Karpas-422 (cell line): ENCODE results near the gene DUSP8. TPM values are rescaled to one million over a fixed set of nuclear protein-coding genes. Genes with fewer than 3 reads are reported as not detected.
"Not testable (repeated sequence)": the region's sequence is repeated elsewhere in the genome, so short reads cannot be mapped to it uniquely, and the experiment has no call there.

ENCODE experiments used
- DNase-seq: peaks from one replicate; pipeline ENCODE4 v3.0.0-alpha.2; 2015
- H2AFZ ChIP-seq: fragments of 200-600 bp; sonication (generic); 2 replicates; pipeline ENCODE4 v1.6.1; 2014; ENCODE audit warnings: antibody characterized with exemption, low read length, mixed read lengths
- H3K27ac ChIP-seq: fragments of 200-600 bp; sonication (generic); 2 replicates; pipeline ENCODE4 v1.5.1; 2014; ENCODE audit warnings: mild to moderate bottlenecking, low read length, moderate library complexity
- H3K27me3 ChIP-seq: fragments of 200-600 bp; sonication (generic); 2 replicates; pipeline ENCODE4 v1.6.1; 2014; ENCODE audit warnings: low read length, mixed read lengths
- H3K36me3 ChIP-seq: fragments of 200-600 bp; sonication (generic); 2 replicates; pipeline ENCODE4 v1.6.1; 2014; ENCODE audit warnings: low read length, mixed read lengths; ENCODE audit not compliant: insufficient read depth
- H3K4me1 ChIP-seq: fragments of 200-600 bp; sonication (generic); 2 replicates; pipeline ENCODE4 v1.6.1; 2014; ENCODE audit warnings: mild to moderate bottlenecking, low read length, mixed read lengths
- H3K4me2 ChIP-seq: fragments of 200-600 bp; sonication (generic); 2 replicates; pipeline ENCODE4 v1.6.1; 2014; ENCODE audit warnings: low read length, low read depth, mild to moderate bottlenecking; ENCODE audit not compliant: poor library complexity, severe bottlenecking
- H3K4me3 ChIP-seq: fragments of 200-600 bp; sonication (generic); 2 replicates; pipeline ENCODE4 v1.5.1; 2014; ENCODE audit warnings: mild to moderate bottlenecking, antibody characterized with exemption, low read length, mixed read lengths
- H3K79me2 ChIP-seq: fragments of 200-600 bp; sonication (generic); 2 replicates; pipeline ENCODE4 v1.6.1; 2014; ENCODE audit warnings: mild to moderate bottlenecking, low read length, mixed read lengths
- H3K9ac ChIP-seq: fragments of 200-600 bp; sonication (generic); 2 replicates; pipeline ENCODE4 v1.6.0; 2014; ENCODE audit warnings: low read length
- H3K9me2 ChIP-seq: fragments of 200-600 bp; sonication (generic), shearing (Covaris generic); replicated peaks from 2 replicates; pipeline ENCODE4 v1.6.0; 2014; ENCODE audit warnings: mild to moderate bottlenecking, low read length, moderate library complexity; ENCODE audit not compliant: insufficient read depth
- H3K9me3 ChIP-seq: fragments of 300-700, 200-600 bp; sonication (generic); 2 replicates; pipeline ENCODE4 v1.6.1; 2014; ENCODE audit warnings: low read length, mixed read lengths
- H4K20me1 ChIP-seq: fragments of 200-600 bp; sonication (generic); 2 replicates; pipeline ENCODE4 v1.6.1; 2014; ENCODE audit warnings: mild to moderate bottlenecking, antibody characterized with exemption, low read length, low read depth; ENCODE audit not compliant: insufficient read depth
- total RNA-seq: library from RNA; depleted of rRNA; stranded (reverse); fragments of >200 nt; shearing (Covaris generic); gene quantifications from 2 replicates; pipeline ENCODE4 v1.2.3, GENCODE V29; 2014; ENCODE audit warnings: low replicate concordance

Gene DUSP8
- total RNA-seq, 1 experiment from 2014 or later, result not detected

- no peak for DNase-seq
- Histone ChIP-seq H3K27me3 (no peaks in the 10 kb centered on the region), H2AFZ (no peak overlapping the region), H3K36me3 (no peaks in the 10 kb centered on the region), H3K9me3 (no peaks in the 10 kb centered on the region), H3K4me1 (peaks cover 5% of the 10 kb centered on the region; the same call in 1 of the 2 replicates), H3K4me2 (no peak overlapping the region), H3K79me2 (no peaks in the 10 kb centered on the region), H3K27ac (no peak overlapping the region), H3K4me3 (no peak overlapping the region), H3K9me2 (no peaks in the 10 kb centered on the region), H4K20me1 (no peaks in the 10 kb centered on the region), H3K9ac (no peak overlapping the region)
Measured at GRCh38 chr11:1581976-1582375, 9.9 kb upstream of the DUSP8 start.

- Histone ChIP-seq H3K4me1 (peaks cover 24% of the 10 kb centered on the region), H3K36me3 (no peaks in the 10 kb centered on the region), H3K9ac (no peak overlapping the region), H4K20me1 (peaks cover 13% of the 10 kb centered on the region), H3K9me2 (no peaks in the 10 kb centered on the region), H3K79me2 (no peaks in the 10 kb centered on the region), H2AFZ (no peak overlapping the region), H3K9me3 (no peaks in the 10 kb centered on the region), H3K27ac (no peak overlapping the region), H3K4me3 (no peak overlapping the region), H3K27me3 (no peaks in the 10 kb centered on the region), H3K4me2 (no peak overlapping the region)
- no peak for DNase-seq
Measured at GRCh38 chr11:1576825-1577224, 4.8 kb upstream of the DUSP8 start.

- not testable (repeated sequence) for H3K36me3 ChIP-seq, DNase-seq, H3K9me3 ChIP-seq, H3K79me2 ChIP-seq, H3K27me3 ChIP-seq, H3K4me2 ChIP-seq, H2AFZ ChIP-seq, H3K27ac ChIP-seq, H3K4me3 ChIP-seq, H3K9me2 ChIP-seq, H3K9ac ChIP-seq
- Histone ChIP-seq H4K20me1 (peaks cover 13% of the 10 kb centered on the region), H3K4me1 (peaks cover 24% of the 10 kb centered on the region)
Measured at GRCh38 chr11:1575756-1576155, 3.7 kb upstream of the DUSP8 start.

- H2AFZ ChIP-seq, result no peak overlapping the region
- H3K9me3 ChIP-seq, result no peaks in the 10 kb centered on the region
- peaks cover 24% of the 10 kb centered on the region for H3K4me1 ChIP-seq
- no peak for DNase-seq
- H3K79me2 ChIP-seq, result no peaks in the 10 kb centered on the region
- no peaks in the 10 kb centered on the region for H3K9me2 ChIP-seq
- no peak overlapping the region for H3K27ac ChIP-seq
- no peaks in the 10 kb centered on the region for H3K27me3 ChIP-seq
- H3K9ac ChIP-seq, result no peak overlapping the region
- H3K4me3 ChIP-seq, result no peak overlapping the region
- H4K20me1 ChIP-seq, result peaks cover 17% of the 10 kb centered on the region
- H3K36me3 ChIP-seq, result no peaks in the 10 kb centered on the region
- H3K4me2 ChIP-seq, result no peak overlapping the region
Measured at GRCh38 chr11:1574933-1575242, 2.8 kb upstream of the DUSP8 start.

GRCh38 chr11:1574238-1574932 is 2.3 kb upstream of the DUSP8 start:
- Histone ChIP-seq H3K9me2 (no peaks in the 10 kb centered on the region), H4K20me1 (peaks cover 22% of the 10 kb centered on the region), H3K4me3 (peak overlapping the region; percentile 54; the same call in 1 of the 2 replicates), H3K27me3 (no peaks in the 10 kb centered on the region), H3K36me3 (no peaks in the 10 kb centered on the region), H3K9ac (no peak overlapping the region), H3K4me2 (peak overlapping the region; percentile 74), H3K9me3 (no peaks in the 10 kb centered on the region), H3K4me1 (peaks cover 24% of the 10 kb centered on the region), H3K79me2 (no peaks in the 10 kb centered on the region), H3K27ac (no peak overlapping the region), H2AFZ (no peak overlapping the region)
- peak; percentile 89 for DNase-seq

GRCh38 chr11:1573903-1574237 is 1.8 kb upstream of the DUSP8 start:
- no peaks in the 10 kb centered on the region for H3K36me3 ChIP-seq
- H3K79me2 ChIP-seq, result no peaks in the 10 kb centered on the region
- peak overlapping the region; percentile 74 for H3K4me2 ChIP-seq
- H3K4me1 ChIP-seq, result peaks cover 24% of the 10 kb centered on the region
- H3K27me3 ChIP-seq, result no peaks in the 10 kb centered on the region
- 0 out of 2 replicates have a peak overlapping the region, but pooled peaks have one; percentile 54 for H3K4me3 ChIP-seq
- no peak overlapping the region for H2AFZ ChIP-seq
- no peak overlapping the region for H3K27ac ChIP-seq
- H3K9me2 ChIP-seq, result no peaks in the 10 kb centered on the region
- H4K20me1 ChIP-seq, result peaks cover 27% of the 10 kb centered on the region
- no peak overlapping the region for H3K9ac ChIP-seq
- H3K9me3 ChIP-seq, result no peaks in the 10 kb centered on the region
- DNase-seq, result no peak

- peaks cover 31% of the 10 kb centered on the region for H4K20me1 ChIP-seq
- no peaks in the 10 kb centered on the region for H3K36me3 ChIP-seq
- H3K79me2 ChIP-seq, result no peaks in the 10 kb centered on the region
- no peak for DNase-seq
- no peak overlapping the region for H3K9ac ChIP-seq
- H3K27me3 ChIP-seq, result no peaks in the 10 kb centered on the region
- no peak overlapping the region for H2AFZ ChIP-seq
- 0 out of 2 replicates have a peak overlapping the region, but pooled peaks have one; percentile 54 for H3K4me3 ChIP-seq
- H3K9me2 ChIP-seq, result no peaks in the 10 kb centered on the region
- no peak overlapping the region for H3K27ac ChIP-seq
- H3K4me2 ChIP-seq, result peak overlapping the region; percentile 74
- H3K4me1 ChIP-seq, result peaks cover 28% of the 10 kb centered on the region
- no peaks in the 10 kb centered on the region for H3K9me3 ChIP-seq
Measured at GRCh38 chr11:1573077-1573902, 1.2 kb upstream of the DUSP8 start.

- H3K9ac ChIP-seq, result no peak overlapping the region
- no peaks in the 10 kb centered on the region for H3K9me3 ChIP-seq
- H3K79me2 ChIP-seq, result no peaks in the 10 kb centered on the region
- peaks cover 39% of the 10 kb centered on the region for H4K20me1 ChIP-seq
- no peaks in the 10 kb centered on the region for H3K36me3 ChIP-seq
- H3K9me2 ChIP-seq, result no peaks in the 10 kb centered on the region
- no peak overlapping the region for H3K4me2 ChIP-seq
- peaks cover 34% of the 10 kb centered on the region for H3K4me1 ChIP-seq
- no peak overlapping the region for H3K4me3 ChIP-seq
- no peaks in the 10 kb centered on the region for H3K27me3 ChIP-seq
- no peak for DNase-seq
- no peak overlapping the region for H2AFZ ChIP-seq
- no peak overlapping the region for H3K27ac ChIP-seq
Measured at GRCh38 chr11:1571760-1572196, 293 bp downstream of the DUSP8 start.
